ENCODE data around the gene DENND4A. TPM values are rescaled to one million over a fixed set of nuclear protein-coding genes. Genes with fewer than 3 reads are reported as not detected.

Gene DENND4A
- polyA plus RNA-seq, 2 of the 4 experiments (the other 2 are of a cell fraction) = 5.6 to 16.8 TPM

GRCh38 chr15:65645392-65645791 is 146.7 kb downstream of the DENND4A start:
- Histone ChIP-seq H3K27ac (no peak overlapping the region), H3K4me1 (no peaks in the 10 kb centered on the region), H3K4me2 (no peak overlapping the region), H3K9me3 (no peaks in the 10 kb centered on the region), H3K4me3 (no peak overlapping the region)
- DNase-seq (ENCODE audit: low read depth in 1 of 2, low spot score in 1 of 2) = no peak
- WGBS (ENCODE audit: missing lambda C conversion rate) = 74% methylated on average over 4 of the region's 4 CpGs
- no peak for ATAC-seq
- POLR2A ChIA-PET = interaction anchor here (1.1 kb wide), 1 partner anchor 224 kb away, joined by 3 read pairs; the partner anchor contains the start of gene RAB11A
- TF ChIP-seq ZFP36 (IDR thresholded peaks at IDR 0.05; ENCODE audit: borderline replicate concordance, partially characterized antibody) (no peak), HOXB5 (CRISPR knock-in tag; IDR thresholded peaks at IDR 0.05) (no peak), NFE2L2 (conservative IDR thresholded peaks at IDR 0.05; ENCODE audit: low read length) (no peak), MYC (IDR thresholded peaks at IDR 0.05; ENCODE audit: borderline replicate concordance, low read length) (no peak), CTCF (IDR thresholded peaks at IDR 0.05) (no peak), JUNB (IDR thresholded peaks at IDR 0.05) (no peak), EHMT2 (IDR thresholded peaks at IDR 0.05; ENCODE audit: low read depth) (no peak), RAD21 (conservative IDR thresholded peaks at IDR 0.05 in 1 of 2, IDR thresholded peaks at IDR 0.05 in 1 of 2) (no peak), KDM5A (IDR thresholded peaks at IDR 0.05) (no peak), GATA3 (IDR thresholded peaks at IDR 0.05; ENCODE audit: borderline replicate concordance) (no peak), FOXS1 (CRISPR knock-in tag; IDR thresholded peaks at IDR 0.05) (no peak), HOXA7 (CRISPR knock-in tag; IDR thresholded peaks at IDR 0.05) (no peak), TP53 (CRISPR knock-in tag; IDR thresholded peaks at IDR 0.05) (no peak), ELK1 (IDR thresholded peaks at IDR 0.05; ENCODE audit: low read depth, low read length) (no peak)
- CTCF ChIA-PET = interaction anchor here (1.2 to 21.1 kb wide), 6 partner anchors 3 to 224 kb away, joined by 3 to 229 read pairs (median 9); partner anchors contain the start of gene RAB11A
- no peak for FAIRE-seq

- FAIRE-seq (no peak), ATAC-seq (no peak; a peak in 1 of 6 replicates), DNase-seq (ENCODE audit: low read depth in 1 of 2, low spot score in 1 of 2) (no peak)
- H3K9me3 ChIP-seq = no peaks in the 10 kb centered on the region
- H3K4me1 ChIP-seq = no peaks in the 10 kb centered on the region
- POLR2A ChIA-PET = interaction anchor here (1.6 kb wide), 1 partner anchor 225 kb away, joined by 6 read pairs; the partner anchor contains the start of gene RAB11A
- CTCF ChIA-PET = interaction anchor here (1.1 to 13.4 kb wide), 6 partner anchors 11 to 213 kb away, joined by 5 to 229 read pairs (median 11); partner anchors contain the start of gene INTS14
- WGBS (ENCODE audit: missing lambda C conversion rate) = 82% methylated on average over 4 of the region's 4 CpGs
- H3K4me2 ChIP-seq = no peak overlapping the region
- TF ChIP-seq JUNB (IDR thresholded peaks at IDR 0.05) = no peak
- no peak for TF ChIP-seq NPAS2 (CRISPR knock-in tag; IDR thresholded peaks at IDR 0.05; ENCODE audit: borderline replicate concordance)
- TF ChIP-seq HDAC2 (IDR thresholded peaks at IDR 0.05) = no peak
- no peak for TF ChIP-seq ELK1 (IDR thresholded peaks at IDR 0.05; ENCODE audit: low read depth, low read length)
- TF ChIP-seq ZFP36 (IDR thresholded peaks at IDR 0.05; ENCODE audit: borderline replicate concordance, partially characterized antibody) = no peak
- no peak for TF ChIP-seq JUN (IDR thresholded peaks at IDR 0.05)
- TF ChIP-seq NR3C1 (IDR thresholded peaks at IDR 0.05) = no peak
- no peak for TF ChIP-seq FOSB (CRISPR knock-in tag; IDR thresholded peaks at IDR 0.05)
- TF ChIP-seq ZC3H11A (IDR thresholded peaks at IDR 0.05) = no peak
- no peak for TF ChIP-seq E2F6 (IDR thresholded peaks at IDR 0.05; ENCODE audit: borderline replicate concordance, low read depth)
- no peak overlapping the region for H3K4me3 ChIP-seq
- no peak overlapping the region for H3K27ac ChIP-seq
Measured at GRCh38 chr15:65644282-65644681, 147.8 kb downstream of the DENND4A start.
